Esophagus squamous epithelium (tissue), 5 donors: ENCODE measurements around the gene ASPHD2. TPM values are rescaled to one million over a fixed set of nuclear protein-coding genes. Genes with fewer than 3 reads are reported as not detected.
A peak's percentile ranks its signal among the peaks of the same experiment; 100 is the strongest.

Source experiments
- DNase-seq: peaks from one replicate; lab custom pipeline; 2025; lab: John Stamatoyannopoulos, UW
- H3K27ac ChIP-seq, 4 donors: fragments of 200-600 bp; sonication (generic); one replicate each; pipeline ENCODE4 v1.5.1; 2016 to 2019; ENCODE audit warnings: mild to moderate bottlenecking in 1 of 4
- H3K27me3 ChIP-seq, 4 donors: fragments of 200-600 bp; sonication (generic); 1 replicate in 3 of 4; 2 replicates in 1 of 4; pipeline versions ENCODE4 v1.5.1 to v1.6.0; 2017 to 2021; ENCODE audit warnings: antibody characterized with exemption in 1 of 4
- H3K36me3 ChIP-seq, 3 donors: fragments of 200-600 bp; sonication (generic); one replicate each; pipeline ENCODE4 v1.5.1; 2016 to 2019
- H3K4me1 ChIP-seq, 3 donors: fragments of 200-600 bp; sonication (generic); one replicate each; pipeline ENCODE4 v1.5.1; 2017 to 2019
- H3K4me3 ChIP-seq, 4 donors: fragments of 200-600 bp; sonication (generic); 1 replicate in 3 of 4; 2 replicates in 1 of 4; pipeline ENCODE4 v1.5.1; 2016 to 2019; ENCODE audit warnings: mild to moderate bottlenecking in 2 of 4, moderate library complexity in 1 of 4
- H3K9me3 ChIP-seq, 3 donors: fragments of 200-600 bp; sonication (generic); one replicate each; pipeline ENCODE4 v1.5.1; 2016 to 2019
- POLR2A ChIP-seq, 4 donors: fragments of 450-650 bp; IDR thresholded peaks; one replicate each; pipeline ENCODE4 v1.6.1; 2017; ENCODE audit warnings: antibody characterized with exemption in 4 of 4, mild to moderate bottlenecking in 4 of 4, moderate library complexity in 3 of 4
- WGBS, 2 donors: methylation state at CpG; one replicate each; pipeline ENCODE4 v1.1.5; 2018; 5-methylcytosine and 5-hydroxymethylcytosine counted together
- intact Hi-C: fragments of 100-400 bp; cut with DNase I; formaldehyde crosslinking; loops from one replicate; pipeline ENCODE4 v1.15.0; 2022
- total RNA-seq, 4 donors: library from RNA; depleted of rRNA; stranded (reverse); fragments of >200 nt; gene quantifications; one replicate each; pipeline ENCODE4 v1.1.0, GENCODE V29; 2016
- TF ChIP-seq, protein P1 (sequence below), 6 experiments: fragments of 450-650 bp in 4 of 6; fragments of 200-600 bp in 2 of 6; sonication (generic) in 2 of 6; IDR thresholded peaks; one replicate each; pipeline ENCODE4 v1.5.1; 2016 to 2019; ENCODE audit warnings: antibody characterized with exemption in 6 of 6, mild to moderate bottlenecking in 4 of 6, moderate library complexity in 4 of 6
- donor health status: DM: yes; HTN: yes; CAD: no.

The ASPHD2 gene
- total RNA-seq, 4 donors from 2014 or later: 1.3 to 2.1 (median 2.0) TPM

DNA sequence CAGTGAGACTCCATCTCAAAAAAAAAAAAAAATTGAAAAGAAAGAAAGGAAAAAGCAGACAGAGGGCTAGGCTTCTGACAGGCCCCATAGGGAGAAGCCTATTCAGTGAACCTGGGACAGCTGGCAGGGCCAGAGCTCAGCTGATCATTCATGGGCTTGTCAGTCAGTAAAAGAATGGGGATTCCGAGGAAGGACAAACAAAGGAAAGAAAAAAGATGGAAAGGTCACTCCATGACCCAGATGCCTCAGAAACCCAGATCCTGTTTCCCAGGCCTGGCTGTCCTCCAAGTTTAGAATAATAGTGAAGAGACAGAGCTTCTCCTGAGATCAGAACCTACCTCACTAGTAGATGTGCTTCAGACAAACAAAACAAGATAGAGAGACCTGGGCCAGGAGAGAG lies 34.3 kb upstream of the ASPHD2 start:
- 12 to 15% methylated on average over 1 of the region's 1 CpG for WGBS, 2 donors
- TF ChIP-seq, protein P1, sequence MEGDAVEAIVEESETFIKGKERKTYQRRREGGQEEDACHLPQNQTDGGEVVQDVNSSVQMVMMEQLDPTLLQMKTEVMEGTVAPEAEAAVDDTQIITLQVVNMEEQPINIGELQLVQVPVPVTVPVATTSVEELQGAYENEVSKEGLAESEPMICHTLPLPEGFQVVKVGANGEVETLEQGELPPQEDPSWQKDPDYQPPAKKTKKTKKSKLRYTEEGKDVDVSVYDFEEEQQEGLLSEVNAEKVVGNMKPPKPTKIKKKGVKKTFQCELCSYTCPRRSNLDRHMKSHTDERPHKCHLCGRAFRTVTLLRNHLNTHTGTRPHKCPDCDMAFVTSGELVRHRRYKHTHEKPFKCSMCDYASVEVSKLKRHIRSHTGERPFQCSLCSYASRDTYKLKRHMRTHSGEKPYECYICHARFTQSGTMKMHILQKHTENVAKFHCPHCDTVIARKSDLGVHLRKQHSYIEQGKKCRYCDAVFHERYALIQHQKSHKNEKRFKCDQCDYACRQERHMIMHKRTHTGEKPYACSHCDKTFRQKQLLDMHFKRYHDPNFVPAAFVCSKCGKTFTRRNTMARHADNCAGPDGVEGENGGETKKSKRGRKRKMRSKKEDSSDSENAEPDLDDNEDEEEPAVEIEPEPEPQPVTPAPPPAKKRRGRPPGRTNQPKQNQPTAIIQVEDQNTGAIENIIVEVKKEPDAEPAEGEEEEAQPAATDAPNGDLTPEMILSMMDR (IDR thresholded peaks at IDR 0.05): no peak
- TF ChIP-seq POLR2A (IDR thresholded peaks at IDR 0.05): no peak
- intact Hi-C loops: loop anchor here (10.0 kb wide), 1 partner anchor 70 kb away; no protein-coding TSS in a partner anchor

GRCh38 chr22:26395926-26396325 lies 33.1 kb upstream of the ASPHD2 start:
- intact Hi-C loops: loop anchor here (10.0 kb wide), 1 partner anchor 69 kb away; no protein-coding TSS in a partner anchor
- DNase-seq: no peak
- Histone ChIP-seq H3K27ac (no peak overlapping the region), H3K27me3 (peaks cover 0 to 37% (median 0%) of the 10 kb centered on the region in 4 donors), H3K4me1 (no peaks in the 10 kb centered on the region), H3K4me3 (no peak overlapping the region), H3K36me3 (no peaks in the 10 kb centered on the region), H3K9me3 (no peaks in the 10 kb centered on the region)
- TF ChIP-seq POLR2A (IDR thresholded peaks at IDR 0.05): no peak
- TF ChIP-seq, protein P1 (IDR thresholded peaks at IDR 0.05): no peak
- 0 to 51% methylated on average over 2 to 5 of the region's 5 CpGs for WGBS, 2 donors

More for the DNA sequence above, 34.3 kb upstream of the ASPHD2 start:
- H3K27me3 ChIP-seq: peaks cover 0 to 37% (median 0%) of the 10 kb centered on the region in 4 donors
- H3K4me1 ChIP-seq: no peaks in the 10 kb centered on the region
- H3K9me3 ChIP-seq: no peaks in the 10 kb centered on the region
- no peak overlapping the region for H3K4me3 ChIP-seq
- no peaks in the 10 kb centered on the region for H3K36me3 ChIP-seq
- DNase-seq: no peak
- H3K27ac ChIP-seq: no peak overlapping the region

DNA sequence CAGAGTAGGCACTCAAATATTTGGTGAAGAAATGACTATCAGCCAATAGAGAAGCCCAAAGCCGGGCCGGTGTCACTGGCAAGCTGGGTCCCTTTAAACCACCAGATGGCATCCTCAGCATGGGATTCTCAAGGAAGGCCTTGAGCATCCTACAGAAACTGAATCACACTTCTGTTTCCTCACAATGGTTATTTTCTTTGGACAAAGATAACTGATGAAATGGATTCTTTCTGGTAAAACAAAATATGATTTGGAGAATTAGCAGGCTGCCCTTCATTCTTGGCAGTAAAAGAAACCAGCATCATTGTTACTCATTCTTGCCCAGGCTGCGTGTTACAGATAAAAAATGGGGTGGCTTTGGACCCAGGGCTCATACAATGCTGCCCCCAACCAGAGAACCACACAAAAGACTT lies 30.3 kb upstream of the ASPHD2 start:
- intact Hi-C loops: loop anchor here (10.0 kb wide), 1 partner anchor 66 kb away; no protein-coding TSS in a partner anchor
- no peak for DNase-seq

GRCh38 chr22:26399289-26399688 lies 29.8 kb upstream of the ASPHD2 start:
- no peaks in the 10 kb centered on the region for H3K36me3 ChIP-seq
- no peak for DNase-seq
- TF ChIP-seq, protein P1 (IDR thresholded peaks at IDR 0.05): no peak
- no peaks in the 10 kb centered on the region for H3K4me1 ChIP-seq
- intact Hi-C loops: loop anchor here (10.0 kb wide), 1 partner anchor 66 kb away; no protein-coding TSS in a partner anchor
- H3K9me3 ChIP-seq: no peaks in the 10 kb centered on the region
- no peak overlapping the region for H3K27ac ChIP-seq
- 56 to 69% methylated on average over 1 of the region's 1 CpG for WGBS, 2 donors
- H3K4me3 ChIP-seq: no peak overlapping the region
- H3K27me3 ChIP-seq: peaks cover 0 to 39% (median 0%) of the 10 kb centered on the region in 4 donors

More for the DNA sequence above, 30.3 kb upstream of the ASPHD2 start:
- Histone ChIP-seq H3K4me3 (no peak overlapping the region), H3K27me3 (peaks cover 0 to 39% (median 0%) of the 10 kb centered on the region in 4 donors), H3K9me3 (no peaks in the 10 kb centered on the region), H3K36me3 (no peaks in the 10 kb centered on the region), H3K4me1 (no peaks in the 10 kb centered on the region), H3K27ac (no peak overlapping the region)
- 26 to 29% methylated on average over 3 of the region's 3 CpGs for WGBS, 2 donors
- TF ChIP-seq, protein P1 (IDR thresholded peaks at IDR 0.05): peak in 5 of 6 experiments; percentile 52 to 77 (median 66)
- TF ChIP-seq POLR2A (IDR thresholded peaks at IDR 0.05): no peak

DNA sequence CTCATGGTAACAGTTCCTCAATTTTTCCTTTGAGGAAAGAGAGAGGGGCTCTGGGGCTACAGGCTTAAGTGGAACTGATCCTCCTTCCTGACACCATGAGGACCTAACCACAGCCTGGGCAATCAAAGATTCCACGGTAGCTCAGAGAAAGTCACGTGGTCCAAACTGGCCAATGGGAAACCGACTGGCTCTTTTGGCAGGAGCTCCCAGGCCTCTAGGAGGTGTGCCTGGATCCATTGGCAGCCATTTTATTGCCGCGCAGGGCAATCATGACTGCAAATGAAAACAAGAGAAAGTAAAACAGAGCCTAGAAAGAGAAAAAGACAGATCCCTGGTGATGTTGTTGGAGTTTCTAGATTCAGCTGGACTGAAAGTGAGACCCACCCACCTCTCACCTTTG lies 27.3 kb upstream of the ASPHD2 start:
- no peak overlapping the region for H3K27ac ChIP-seq
- no peak for TF ChIP-seq POLR2A (IDR thresholded peaks at IDR 0.05)
- TF ChIP-seq, protein P1 (IDR thresholded peaks at IDR 0.05): no peak
- WGBS, 2 donors: 67 to 94% methylated on average over 4 of the region's 5 CpGs

More for the DNA sequence above, 27.3 kb upstream of the ASPHD2 start:
- Histone ChIP-seq H3K9me3 (no peaks in the 10 kb centered on the region), H3K4me1 (no peaks in the 10 kb centered on the region), H3K4me3 (no peak overlapping the region), H3K27me3 (peaks cover 0 to 47% (median 0%) of the 10 kb centered on the region in 4 donors), H3K36me3 (no peaks in the 10 kb centered on the region)
- intact Hi-C loops: no loop called here
- DNase-seq: no peak
